GM12873 (cell line): Measurements from ENCODE around the gene NBEAL1.

Experiments used
- CTCF ChIP-seq: IDR thresholded peaks from 2 replicates; pipeline ENCODE4 v1.5.1; 2012; ENCODE audit warnings: low read depth, mild to moderate bottlenecking, moderate library complexity, low read length, control low read depth; ENCODE audit not compliant: insufficient read depth; ENCODE audit errors: missing control alignments

Gene NBEAL1

DNA sequence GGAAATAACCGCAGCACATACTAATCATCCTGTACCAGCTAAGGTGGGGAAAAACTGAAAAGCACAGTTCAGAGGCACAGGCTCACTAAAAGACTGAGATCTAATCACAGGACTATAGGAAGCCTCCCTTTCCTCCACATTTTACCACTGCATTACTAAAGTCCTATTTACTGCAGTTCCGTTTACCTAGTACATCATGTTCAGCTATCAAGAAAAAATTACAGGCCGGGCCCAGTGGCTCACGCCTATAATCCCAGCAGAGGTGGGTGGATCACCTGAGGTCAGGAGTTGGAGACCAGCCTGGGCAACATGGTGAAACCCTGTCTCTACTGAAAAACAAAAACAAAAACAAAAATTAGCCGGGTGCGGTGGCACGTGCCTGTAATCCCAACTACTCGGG lies 11.0 kb upstream of the NBEAL1 start:
- no peak for TF ChIP-seq CTCF

- no peak for TF ChIP-seq CTCF
Observed at GRCh38 chr2:203016716-203017115, 2.0 kb downstream of the NBEAL1 start.

DNA sequence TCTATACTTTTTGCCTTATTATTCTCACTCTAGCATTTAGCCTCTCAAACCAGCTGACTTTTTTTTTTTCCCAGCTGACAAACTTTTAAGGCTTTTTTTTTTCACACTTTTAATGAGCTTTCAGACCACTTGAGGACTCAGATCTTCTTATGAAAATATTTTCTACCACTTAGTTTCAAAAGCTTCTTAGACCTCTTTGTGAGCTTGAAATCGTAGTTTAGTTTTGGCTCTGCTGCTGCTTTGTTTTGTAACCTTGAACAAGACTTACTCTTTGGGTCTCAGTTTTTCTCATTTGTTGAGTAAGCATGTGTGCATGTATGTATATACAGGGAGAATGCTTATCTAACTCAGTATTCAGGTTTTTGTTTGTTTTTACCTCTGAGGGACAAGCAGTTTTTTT lies 3.5 kb downstream of the NBEAL1 start:
- no peak for TF ChIP-seq CTCF

GRCh38 chr2:203019142-203019541 lies 4.5 kb downstream of the NBEAL1 start:
- no peak for TF ChIP-seq CTCF

GRCh38 chr2:203021991-203022390 lies 7.3 kb downstream of the NBEAL1 start:
- no peak for TF ChIP-seq CTCF

DNA sequence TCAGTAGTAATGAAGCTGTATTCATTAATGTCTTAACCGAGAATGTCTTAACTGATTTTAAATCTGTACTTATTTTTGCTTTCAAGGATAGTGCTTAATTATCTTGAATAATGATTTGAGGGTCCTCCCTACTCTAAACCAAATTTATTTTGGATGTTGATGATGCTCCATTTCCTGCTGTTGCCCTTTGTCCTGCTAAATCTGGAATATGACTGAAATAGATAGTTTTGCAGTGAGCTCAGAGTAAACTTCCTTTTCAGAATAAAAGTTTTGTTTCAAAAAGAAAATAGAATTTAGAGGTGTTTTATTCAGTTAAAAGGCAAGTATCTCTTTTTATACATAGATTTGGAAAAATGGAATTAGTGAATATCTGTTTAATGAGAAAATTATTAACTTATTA lies 8.1 kb downstream of the NBEAL1 start:
- no peak for TF ChIP-seq CTCF

DNA sequence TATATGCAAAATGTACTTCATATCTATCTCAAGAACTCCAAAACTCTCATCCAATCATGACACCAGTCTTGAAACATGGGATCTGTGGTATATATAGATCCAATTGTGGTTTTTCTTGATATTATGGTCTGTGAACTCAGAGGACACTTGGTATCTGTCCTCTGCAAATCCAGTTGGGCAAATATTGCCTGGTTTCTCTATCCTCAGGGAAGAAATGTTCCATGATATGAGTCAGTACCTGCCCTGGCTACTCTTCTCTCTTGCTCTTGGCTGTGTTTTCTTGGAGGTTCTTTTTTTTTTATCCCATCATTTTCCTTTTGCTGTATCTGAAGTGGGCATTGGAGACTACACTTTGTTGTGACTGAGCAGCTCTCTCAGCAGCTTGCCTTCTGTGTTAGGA lies 10.9 kb downstream of the NBEAL1 start:
- TF ChIP-seq CTCF: no peak

DNA sequence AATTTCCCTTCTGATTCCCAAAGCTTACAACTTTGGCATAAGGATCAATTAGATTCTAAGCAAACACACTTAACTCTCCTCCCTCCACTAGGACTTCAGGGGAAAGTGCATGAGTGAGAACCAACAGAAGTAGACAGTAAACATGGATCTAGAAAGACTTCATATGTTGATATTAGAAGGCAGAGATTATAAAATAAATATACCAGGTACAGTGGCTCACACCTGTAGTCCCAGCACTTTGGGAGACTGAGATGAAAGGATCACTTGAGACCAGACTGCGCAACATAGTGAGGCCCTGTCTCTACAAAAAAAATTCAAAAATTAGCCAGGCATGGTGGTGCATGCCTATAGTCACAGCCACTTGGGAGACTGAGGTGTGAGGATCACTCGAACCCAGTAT lies 15.9 kb downstream of the NBEAL1 start:
- no peak for TF ChIP-seq CTCF
